IMR-90 (cell line): Measurements from ENCODE around the gene HMGN4. TPM values are rescaled to one million over a fixed set of nuclear protein-coding genes. Genes with fewer than 3 reads are reported as not detected.
A peak's percentile ranks its signal among the peaks of the same experiment; 100 is the strongest.

Experiments used
- ATAC-seq: fragments of 200-7000 bp; cut with Tn5 transposase; 2 replicates; pipeline ENCODE4 v1.9.1; 2020; ENCODE audit warnings: low read depth, mild to moderate bottlenecking, moderate library complexity
- BruUV-seq: library from RNA; stranded (reverse); fragments of 400-500 nt; replicated peaks from 2 replicates; lab custom pipeline; 2021; lab: Mats Ljungman, UMichigan
- CTCF ChIA-PET: fragments of 300-600 bp; formaldehyde crosslinking; extraction: SDS; loops from one replicate; lab custom pipeline; 2021; ENCODE audit warnings: antibody characterized with exemption; lab: Yijun Ruan, JAX
- POLR2A ChIA-PET: fragments of 300-600 bp; sonication (Branson Sonifier 250); formaldehyde crosslinking; loops from one replicate; lab custom pipeline; 2022; ENCODE audit warnings: antibody characterized with exemption; ENCODE audit not compliant: unreplicated experiment; lab: Charles Lee
- DNase-seq: peaks from one replicate; pipeline ENCODE4 v3.0.0; 2013
- H2AFZ ChIP-seq: replicated peaks from 2 replicates; pipeline ENCODE3; 2013; ENCODE audit warnings: low read length, mild to moderate bottlenecking; ENCODE audit not compliant: poor library complexity
- H2AK5ac ChIP-seq: 2 replicates; pipeline ENCODE4 v1.6.1; 2013; ENCODE audit warnings: low read depth, low read length, inconsistent platforms
- H2AK9ac ChIP-seq: replicated peaks from 2 replicates; pipeline ENCODE3; 2013; ENCODE audit warnings: mild to moderate bottlenecking, low read depth, low read length, moderate library complexity; ENCODE audit not compliant: poor library complexity
- H2BK120ac ChIP-seq: 2 replicates; pipeline ENCODE4 v1.6.1; 2013; ENCODE audit warnings: low read depth, low read length, inconsistent platforms
- H2BK15ac ChIP-seq: 3 replicates; pipeline ENCODE4 v1.6.1; 2013; ENCODE audit warnings: low read depth, low read length, inconsistent platforms
- H2BK20ac ChIP-seq: 2 replicates; pipeline ENCODE4 v1.6.1; 2013; ENCODE audit warnings: low read depth, mild to moderate bottlenecking, inconsistent platforms, low read length, moderate library complexity
- H2BK5ac ChIP-seq: 2 replicates; pipeline ENCODE4 v1.6.1; 2013; ENCODE audit warnings: mild to moderate bottlenecking, low read depth, low read length, inconsistent platforms; ENCODE audit not compliant: poor library complexity, severe bottlenecking
- H3K14ac ChIP-seq: replicated peaks from 2 replicates; pipeline ENCODE4 v1.6.1; 2013; ENCODE audit warnings: low read depth, low read length, inconsistent platforms
- H3K18ac ChIP-seq: 2 replicates; pipeline ENCODE4 v1.6.1; 2013; ENCODE audit warnings: low read depth, low read length, control low read depth
- H3K23ac ChIP-seq: 2 replicates; pipeline ENCODE4 v1.6.1; 2013; ENCODE audit warnings: low read depth, low read length, inconsistent platforms
- H3K27ac ChIP-seq: 2 replicates; pipeline ENCODE4 v1.5.1; 2013; ENCODE audit warnings: mild to moderate bottlenecking, control low read depth, low read length; ENCODE audit not compliant: insufficient read depth
- H3K27me3 ChIP-seq: 2 replicates; pipeline ENCODE4 v1.6.1; 2013; ENCODE audit warnings: low read length; ENCODE audit not compliant: control insufficient read depth, insufficient read depth
- H3K36me3 ChIP-seq: 2 replicates; pipeline ENCODE4 v1.6.1; 2013; ENCODE audit warnings: low read length, mixed read lengths; ENCODE audit not compliant: control insufficient read depth, insufficient read depth
- H3K4ac ChIP-seq: 2 replicates; pipeline ENCODE4 v1.6.1; 2013; ENCODE audit warnings: low read depth, low read length, inconsistent platforms
- H3K4me1 ChIP-seq: 2 replicates; pipeline ENCODE4 v1.6.1; 2013; ENCODE audit warnings: low read length, mixed read lengths; ENCODE audit not compliant: control insufficient read depth, insufficient read depth
- H3K4me2 ChIP-seq: 2 replicates; pipeline ENCODE4 v1.6.1; 2013; ENCODE audit warnings: low read depth, mild to moderate bottlenecking, control low read depth, low read length, moderate library complexity
- H3K4me3 ChIP-seq: 2 replicates; pipeline ENCODE4 v1.5.1; 2013; ENCODE audit warnings: low read depth, mild to moderate bottlenecking, control low read depth, low read length, moderate library complexity; ENCODE audit not compliant: insufficient read depth
- H3K56ac ChIP-seq: 2 replicates; pipeline ENCODE4 v1.6.1; 2013; ENCODE audit warnings: low read length, inconsistent platforms; ENCODE audit not compliant: insufficient read depth; ENCODE audit errors: extremely low read depth
- H3K79me1 ChIP-seq, 2 experiments: 2 replicates each; pipeline ENCODE4 v1.6.1; 2013; ENCODE audit warnings: low read length in 2 of 2, inconsistent platforms in 1 of 2, low read depth in 1 of 2
- H3K9ac ChIP-seq: 2 replicates; pipeline ENCODE4 v1.6.1; 2013; ENCODE audit warnings: low read depth, low read length, control low read depth
- H3K9me1 ChIP-seq: 2 replicates; pipeline ENCODE4 v1.6.1; 2013; ENCODE audit warnings: low read length, inconsistent platforms; ENCODE audit not compliant: insufficient read depth
- H3K9me3 ChIP-seq: 2 replicates; pipeline ENCODE4 v1.6.1; 2013; ENCODE audit warnings: low read length; ENCODE audit not compliant: control insufficient read depth, insufficient read depth
- H4K20me1 ChIP-seq: 2 replicates; pipeline ENCODE4 v1.6.1; 2013; ENCODE audit warnings: low read length, inconsistent platforms; ENCODE audit not compliant: insufficient read depth
- H4K5ac ChIP-seq: 2 replicates; pipeline ENCODE4 v1.6.1; 2013; ENCODE audit warnings: mild to moderate bottlenecking, low read depth, low read length, control low read depth
- H4K8ac ChIP-seq, 2 experiments: 2 replicates each; pipeline ENCODE4 v1.6.1; 2013; ENCODE audit warnings: low read depth in 2 of 2, low read length in 2 of 2, control low read depth in 1 of 2, inconsistent platforms in 1 of 2
- H4K91ac ChIP-seq: 2 replicates; pipeline ENCODE4 v1.6.1; 2013; ENCODE audit warnings: low read depth, low read length, inconsistent platforms; ENCODE audit not compliant: insufficient read depth
- CEBPB ChIP-seq: IDR thresholded peaks from 2 replicates; pipeline ENCODE4 v1.6.1; 2012; ENCODE audit warnings: low read depth, low read length, improper control_type of control experiment
- CHD1 ChIP-seq: IDR thresholded peaks from 2 replicates; pipeline ENCODE4 v1.6.1; 2012; ENCODE audit warnings: low read depth, low read length, improper control_type of control experiment
- FOS ChIP-seq: fragments of 150-350 bp; IDR thresholded peaks from 2 replicates; pipeline ENCODE4 v1.6.1; 2016; ENCODE audit warnings: low read depth, low read length
- MAFK ChIP-seq: IDR thresholded peaks from 2 replicates; pipeline ENCODE4 v1.6.1; 2012; ENCODE audit warnings: low read depth, low read length, improper control_type of control experiment
- POLR2A ChIP-seq: IDR thresholded peaks from 2 replicates; pipeline ENCODE4 v1.6.1; 2012; ENCODE audit warnings: mild to moderate bottlenecking, low read depth, low read length
- WGBS, 2 experiments: methylation state at CpG; one replicate each; pipeline versions ENCODE4 v1.1.5 to v1.1.7; 2013; ENCODE audit warnings: missing lambda C conversion rate in 2 of 2; ENCODE audit not compliant: insufficient read length in 1 of 2; ENCODE audit errors: extremely low coverage in 2 of 2; 5-methylcytosine and 5-hydroxymethylcytosine counted together
- dilution Hi-C: fragments of 300-500 bp; cut with HindIII; formaldehyde crosslinking; loops from one replicate; pipeline ENCODE4 v1.14.3; 2018; ENCODE audit warnings: low sequenced_read_pairs; ENCODE audit not compliant: unreplicated experiment
- in situ Hi-C: fragments of 300-500 bp; cut with MboI; formaldehyde crosslinking; loops from 3 replicates; pipeline ENCODE4 v1.14.3; 2019; ENCODE audit warnings: low sequenced_read_pairs, inconsistent platforms, mixed read lengths
- intact Hi-C: fragments of 100-400 bp; cut with micrococcal nuclease; formaldehyde crosslinking; loops from 2 replicates; pipeline ENCODE4 v1.10.0; 2022
- polyA plus RNA-seq, 3 experiments: library from polyadenylated mRNA; depleted of rRNA; stranded (reverse); fragments of >200 nt; gene quantifications; 2 replicates each; pipeline ENCODE4 v1.2.3, GENCODE V29; 2012; ENCODE audit warnings: low replicate concordance in 1 of 3
- total RNA-seq: library from RNA; depleted of rRNA; stranded (reverse); fragments of >200 nt; gene quantifications from 2 replicates; pipeline ENCODE4 v1.2.3, GENCODE V29; 2012

The HMGN4 gene
- total and polyA plus RNA-seq, 2 of the 4 experiments (the other 2 are of a cell fraction): 46.4 to 50.2 TPM

DNA sequence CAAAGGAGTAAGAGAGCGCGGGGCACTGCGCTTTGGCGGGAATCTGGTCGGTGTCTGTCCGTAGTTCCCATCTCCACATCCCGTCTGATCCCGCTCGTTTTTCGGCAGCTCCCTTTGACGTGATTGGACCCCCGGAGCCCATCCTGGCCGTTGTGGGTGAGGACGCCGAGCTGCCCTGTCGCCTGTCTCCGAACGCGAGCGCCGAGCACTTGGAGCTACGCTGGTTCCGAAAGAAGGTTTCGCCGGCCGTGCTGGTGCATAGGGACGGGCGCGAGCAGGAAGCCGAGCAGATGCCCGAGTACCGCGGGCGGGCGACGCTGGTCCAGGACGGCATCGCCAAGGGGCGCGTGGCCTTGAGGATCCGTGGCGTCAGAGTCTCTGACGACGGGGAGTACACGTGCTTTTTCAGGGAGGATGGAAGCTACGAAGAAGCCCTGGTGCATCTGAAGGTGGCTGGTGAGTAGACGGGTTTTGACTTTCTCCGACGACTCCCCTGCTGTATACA lies 36.6 kb upstream of the HMGN4 start:
- Histone ChIP-seq H2BK20ac (no peak overlapping the region), H2AFZ (peak overlapping the region; percentile 90), H3K79me1 (no peaks in the 10 kb centered on the region), H4K91ac (no peak overlapping the region), H4K8ac (no peak overlapping the region), H3K27ac (no peak overlapping the region), H3K23ac (0 out of 2 replicates have a peak overlapping the region, but pooled peaks have one; percentile 23), H4K20me1 (no peaks in the 10 kb centered on the region), H3K56ac (no peak overlapping the region), H3K9me3 (no peaks in the 10 kb centered on the region), H2AK5ac (no peak overlapping the region), H4K5ac (no peak overlapping the region), H2AK9ac (no peak overlapping the region), H3K4ac (no peak overlapping the region), H3K4me3 (peak overlapping the region; percentile 37), H2BK5ac (no peak overlapping the region), H3K9ac (no peak overlapping the region), H3K14ac (no peak overlapping the region), H3K4me1 (0 out of 2 replicates have a peak, but pooled peaks cover 3% of the 10 kb centered on the region), H2BK120ac (no peak overlapping the region), H3K9me1 (0 out of 2 replicates have a peak, but pooled peaks cover 3% of the 10 kb centered on the region), H3K27me3 (peaks cover 31% of the 10 kb centered on the region), H3K36me3 (no peaks in the 10 kb centered on the region), H3K4me2 (peak overlapping the region; percentile 78), H3K18ac (no peak overlapping the region), H2BK15ac (no peak overlapping the region)
- DNase-seq (peak; percentile 25), ATAC-seq (peak; percentile 59)
- dilution Hi-C loops (no loop called here), in situ Hi-C loops (no loop called here), intact Hi-C loops (no loop called here)
- no peak for TF ChIP-seq CHD1
- TF ChIP-seq CEBPB: no peak
- TF ChIP-seq POLR2A: no peak
- TF ChIP-seq MAFK: no peak
- TF ChIP-seq FOS: no peak
- 12% methylated on average over 29 of the region's 49 CpGs; no CpG with 5 or more reads in 1 of the 2 experiments for whole genome bisulfite sequencing, 2 experiments
- CTCF ChIA-PET: interaction anchor here (1.2 kb wide), 1 partner anchor 9 kb away, joined by 3 read pairs; no protein-coding TSS in a partner anchor
- no TSS peak for BruUV-seq
- POLR2A ChIA-PET: no interaction called here
